Sigmoid colon (tissue), 4 donors: ENCODE measurements around the gene SMIM10.

ENCODE experiments used
- EP300 ChIP-seq, 4 donors: sonication (generic); formaldehyde crosslinking; IDR thresholded peaks; one replicate each; pipeline ENCODE4 v1.6.1; 2017; ENCODE audit warnings: antibody characterized with exemption in 4 of 4
- POLR2A ChIP-seq, 2 donors: fragments of 450-650 bp; IDR thresholded peaks; one replicate each; pipeline ENCODE4 v1.6.1; 2016; ENCODE audit warnings: antibody characterized with exemption in 2 of 2, mild to moderate bottlenecking in 2 of 2, moderate library complexity in 2 of 2
- POLR2AphosphoS5 ChIP-seq, 4 donors: sonication (generic); formaldehyde crosslinking; IDR thresholded peaks; one replicate each; pipeline ENCODE4 v1.6.1; 2017; ENCODE audit warnings: antibody characterized with exemption in 4 of 4
- TF ChIP-seq, protein P1 (sequence below), 4 experiments: fragments of 450-650 bp in 3 of 4; fragments of 200-600 bp in 1 of 4; IDR thresholded peaks; one replicate each; pipeline ENCODE4 v1.5.1; 2016 to 2019; ENCODE audit warnings: antibody characterized with exemption in 4 of 4, mild to moderate bottlenecking in 3 of 4, moderate library complexity in 2 of 4

- TF ChIP-seq, protein P1, sequence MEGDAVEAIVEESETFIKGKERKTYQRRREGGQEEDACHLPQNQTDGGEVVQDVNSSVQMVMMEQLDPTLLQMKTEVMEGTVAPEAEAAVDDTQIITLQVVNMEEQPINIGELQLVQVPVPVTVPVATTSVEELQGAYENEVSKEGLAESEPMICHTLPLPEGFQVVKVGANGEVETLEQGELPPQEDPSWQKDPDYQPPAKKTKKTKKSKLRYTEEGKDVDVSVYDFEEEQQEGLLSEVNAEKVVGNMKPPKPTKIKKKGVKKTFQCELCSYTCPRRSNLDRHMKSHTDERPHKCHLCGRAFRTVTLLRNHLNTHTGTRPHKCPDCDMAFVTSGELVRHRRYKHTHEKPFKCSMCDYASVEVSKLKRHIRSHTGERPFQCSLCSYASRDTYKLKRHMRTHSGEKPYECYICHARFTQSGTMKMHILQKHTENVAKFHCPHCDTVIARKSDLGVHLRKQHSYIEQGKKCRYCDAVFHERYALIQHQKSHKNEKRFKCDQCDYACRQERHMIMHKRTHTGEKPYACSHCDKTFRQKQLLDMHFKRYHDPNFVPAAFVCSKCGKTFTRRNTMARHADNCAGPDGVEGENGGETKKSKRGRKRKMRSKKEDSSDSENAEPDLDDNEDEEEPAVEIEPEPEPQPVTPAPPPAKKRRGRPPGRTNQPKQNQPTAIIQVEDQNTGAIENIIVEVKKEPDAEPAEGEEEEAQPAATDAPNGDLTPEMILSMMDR (IDR thresholded peaks at IDR 0.05), result no peak
- no peak for TF ChIP-seq POLR2A (IDR thresholded peaks at IDR 0.05)
- no peak for TF ChIP-seq POLR2AphosphoS5 (IDR thresholded peaks at IDR 0.05)
- no peak for TF ChIP-seq EP300 (IDR thresholded peaks at IDR 0.05)
Observed at GRCh38 chrX:134997646-134998045, 6.9 kb downstream of the SMIM10 start.
